Iris pigment epithelial cell (primary cell): ENCODE results near the gene ATP9A.

Experiments
- DNase-seq: peaks from one replicate; pipeline ENCODE4 v3.0.0-alpha.2; 2011; ENCODE audit warnings: low read depth

ATP9A gene

DNA sequence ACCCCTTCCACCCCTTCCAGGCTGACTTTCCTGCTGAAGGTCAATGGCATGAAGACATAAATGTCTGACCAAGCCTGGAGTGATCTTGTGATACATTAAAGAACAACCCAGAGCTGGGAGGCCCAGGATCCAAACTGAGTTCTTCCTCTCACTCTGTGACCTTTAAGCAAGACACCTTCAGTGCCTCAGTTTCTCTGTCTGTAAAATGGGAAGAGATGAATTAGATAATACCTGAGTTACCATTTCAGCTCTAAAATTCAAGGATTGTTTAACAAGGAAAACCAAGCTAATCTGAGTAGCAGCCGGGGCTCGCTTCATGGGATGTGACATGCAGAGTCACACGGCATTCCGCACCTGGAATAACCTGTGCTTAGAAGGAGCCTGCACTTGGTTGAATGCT, 218.7 kb downstream of the ATP9A start:
- DNase-seq: no peak

GRCh38 chr20:51547951-51548350, 220.2 kb downstream of the ATP9A start:
- DNase-seq: no peak
